HepG2 (cell line): Measurements from ENCODE around the gene OR4C6. TPM values are rescaled to one million over a fixed set of nuclear protein-coding genes. Genes with fewer than 3 reads are reported as not detected.

Experiments used
- ATAC-seq: fragments of 200-7000 bp; cut with Tn5 transposase; 3 replicates; pipeline ENCODE4 v1.9.1; 2020; ENCODE audit warnings: mild to moderate bottlenecking, moderate library complexity
- BruUV-seq: library from RNA; stranded (reverse); fragments of 400-500 nt; replicated peaks from 2 replicates; lab custom pipeline; 2021; lab: Mats Ljungman, UMichigan
- CTCF ChIA-PET: fragments of 300-600 bp; formaldehyde crosslinking; extraction: SDS; loops from one replicate; lab custom pipeline; 2021; ENCODE audit warnings: low total read pairs, inconsistent platforms, low intra/inter-chr PET ratio; lab: Yijun Ruan, JAX
- POLR2A ChIA-PET: fragments of 350-600 bp; sonication (Branson Sonifier 250); formaldehyde crosslinking; loops from one replicate; lab custom pipeline; 2020; ENCODE audit warnings: antibody characterized with exemption, inconsistent platforms; lab: Yijun Ruan, JAX
- DNase-seq: peaks from one replicate; pipeline ENCODE4 v3.0.0-alpha.2; 2015; ENCODE audit warnings: low spot score
- FAIRE-seq: peaks from 3 replicates; lab custom pipeline; 2011; peaks lifted over from hg19 to GRCh38; lab: Jason Lieb, UNC
- H2AFZ ChIP-seq: one replicate; pipeline ENCODE4 v1.6.1; 2011; ENCODE audit warnings: low read length, inconsistent platforms
- H3K27ac ChIP-seq: fragments of 300-600 bp; 3 replicates; pipeline ENCODE4 v1.8.0; 2011; ENCODE audit warnings: mixed run types, mild to moderate bottlenecking, mixed read lengths, low read length, inconsistent platforms; ENCODE audit not compliant: insufficient read depth; ENCODE audit errors: extremely low read length
- H3K27me3 ChIP-seq, 2 experiments: fragments of 200-600 bp in 1 of 2; 2 replicates in 1 of 2; 3 replicates in 1 of 2; pipeline versions ENCODE4 v1.6.0 to v1.8.0; 2011; ENCODE audit warnings: low read length in 2 of 2, mild to moderate bottlenecking in 2 of 2, moderate library complexity in 2 of 2, inconsistent platforms in 1 of 2; ENCODE audit not compliant: insufficient read depth in 2 of 2, control insufficient read depth in 1 of 2
- H3K36me3 ChIP-seq, 2 experiments: fragments of 200-600 bp in 1 of 2; replicated peaks in 1 of 2; 2 replicates in 1 of 2; 3 replicates in 1 of 2; pipeline versions ENCODE4 v1.5.1 to v1.8.0; 2011; ENCODE audit warnings: low read length in 2 of 2, inconsistent platforms in 1 of 2; ENCODE audit not compliant: insufficient read depth in 2 of 2, control insufficient read depth in 1 of 2
- H3K4me1 ChIP-seq: 2 replicates; pipeline ENCODE4 v1.5.1; 2012; ENCODE audit warnings: low read length, inconsistent platforms; ENCODE audit not compliant: insufficient read depth
- H3K4me2 ChIP-seq: 2 replicates; pipeline ENCODE4 v1.6.0; 2011; ENCODE audit warnings: low read depth, low read length, inconsistent platforms
- H3K4me3 ChIP-seq, 3 experiments: fragments of 200-600 bp in 1 of 3; sonication (generic), shearing (Covaris generic) in 1 of 3; replicated peaks in 1 of 3; 2 replicates each; pipeline ENCODE4 v1.5.1; 2011 to 2016; ENCODE audit warnings: low read length in 3 of 3, inconsistent platforms in 2 of 3, low read depth in 2 of 3, mild to moderate bottlenecking in 2 of 3, control low read depth in 1 of 3, mixed read lengths in 1 of 3; ENCODE audit not compliant: insufficient read depth in 1 of 3
- H3K79me2 ChIP-seq: one replicate; pipeline ENCODE4 v1.6.1; 2011; ENCODE audit warnings: low read length, inconsistent platforms; ENCODE audit not compliant: insufficient read depth
- H3K9ac ChIP-seq: 2 replicates; pipeline ENCODE4 v1.6.0; 2011; ENCODE audit warnings: mild to moderate bottlenecking, low read depth, low read length, inconsistent platforms; ENCODE audit not compliant: insufficient read depth
- H3K9me3 ChIP-seq: 2 replicates; pipeline ENCODE4 v1.5.1; 2012; ENCODE audit warnings: mild to moderate bottlenecking, low read length
- H4K20me1 ChIP-seq: 2 replicates; pipeline ENCODE4 v1.6.0; 2011; ENCODE audit warnings: inconsistent platforms, mild to moderate bottlenecking, low read length, moderate library complexity; ENCODE audit not compliant: insufficient read depth
- BHLHE40 ChIP-seq: IDR thresholded peaks from 2 replicates; pipeline ENCODE4 v1.6.1; 2011; ENCODE audit warnings: low read length, improper control_type of control experiment
- CBX1 ChIP-seq: IDR thresholded peaks from one replicate; pipeline ENCODE4 v1.6.1; 2016; ENCODE audit warnings: antibody characterized with exemption, low read depth
- CEBPB ChIP-seq: IDR thresholded peaks from 2 replicates; pipeline ENCODE4 v1.6.1; 2011; ENCODE audit warnings: low read depth, low read length, improper control_type of control experiment, borderline replicate concordance
- GTF3A ChIP-seq: sonication (generic); formaldehyde crosslinking; conservative IDR thresholded peaks from 2 replicates; pipeline ENCODE4 v1.4.0; 2020; ENCODE audit warnings: mild to moderate bottlenecking, missing genetic modification reagents
- HHEX ChIP-seq: IDR thresholded peaks from 2 replicates; pipeline ENCODE4 v1.6.1; 2016; ENCODE audit warnings: control low read depth
- REPIN1 ChIP-seq: sonication (generic); formaldehyde crosslinking; IDR thresholded peaks from 2 replicates; pipeline ENCODE4 v1.8.0; 2022; ENCODE audit warnings: missing genetic modification reagents, low read depth, mild to moderate bottlenecking, borderline replicate concordance
- SALL1 ChIP-seq: sonication (generic); formaldehyde crosslinking; IDR thresholded peaks from 2 replicates; pipeline ENCODE4 v1.8.0; 2022; ENCODE audit warnings: mild to moderate bottlenecking, missing genetic modification reagents
- ZNF343 ChIP-seq: sonication (generic); formaldehyde crosslinking; IDR thresholded peaks from 2 replicates; pipeline ENCODE4 v1.4.0; 2020; ENCODE audit warnings: mild to moderate bottlenecking, missing genetic modification reagents
- ZNF547 ChIP-seq: sonication (generic); formaldehyde crosslinking; IDR thresholded peaks from 2 replicates; pipeline ENCODE4 v1.5.1; 2020; ENCODE audit warnings: mild to moderate bottlenecking, missing genetic modification reagents
- ZNF552 ChIP-seq: sonication (generic); formaldehyde crosslinking; IDR thresholded peaks from 2 replicates; pipeline ENCODE4 v1.9.0; 2022; ENCODE audit warnings: missing genetic modification reagents, mild to moderate bottlenecking, borderline replicate concordance
- ZNF570 ChIP-seq: sonication (generic); formaldehyde crosslinking; IDR thresholded peaks from 2 replicates; pipeline ENCODE4 v1.4.0; 2020; ENCODE audit warnings: mild to moderate bottlenecking, missing genetic modification reagents, borderline replicate concordance
- WGBS: methylation state at CpG from one replicate; pipeline ENCODE4 v1.1.6; 2017; ENCODE audit warnings: low lambda C conversion rate; 5-methylcytosine and 5-hydroxymethylcytosine counted together
- in situ Hi-C: cut with HindIII; loops from 2 replicates; pipeline ENCODE4 v1.10.0; 2017; ENCODE audit warnings: low pct_unique_long_range_greater_than_20kb; ENCODE audit not compliant: extremely low pct_ligation_motif_present
- intact Hi-C: fragments of 100-400 bp; cut with micrococcal nuclease; formaldehyde crosslinking; loops from one replicate; pipeline ENCODE4 v1.10.0; 2022; ENCODE audit not compliant: unreplicated experiment
- polyA plus RNA-seq, 8 experiments: library from polyadenylated mRNA; depleted of rRNA in 3 of 8; stranded (reverse) in 7 of 8; unstranded in 1 of 8; fragments of >200 nt; fragmentation: Illumina TruSeq in 4 of 8; extraction: Trizol in 4 of 8; gene quantifications; 2 replicates each; pipeline versions ENCODE4 v1.2.1 to v1.2.3, GENCODE V29; 2011 to 2016; ENCODE audit warnings: low read depth in 4 of 8, missing spikeins in 1 of 8, mixed read lengths in 1 of 8; ENCODE audit not compliant: insufficient read depth in 1 of 8
- total RNA-seq, 5 experiments: library from RNA; depleted of rRNA; stranded (reverse); fragments of >200 nt; fragmentation: Illumina TruSeq; extraction: Trizol; gene quantifications; 2 replicates each; pipeline ENCODE4 v1.2.3, GENCODE V29; 2016; ENCODE audit warnings: low read depth in 1 of 5
- TF ChIP-seq, protein P1 (sequence below): sonication (generic); formaldehyde crosslinking; IDR thresholded peaks from 2 replicates; pipeline ENCODE4 v1.4.0; 2020; ENCODE audit warnings: missing genetic modification reagents

The OR4C6 gene
- total and polyA plus RNA-seq, 2 of the 13 experiments (the other 11 are each of a cell fraction or from before 2014, with no cell fraction given), result not detected

DNA sequence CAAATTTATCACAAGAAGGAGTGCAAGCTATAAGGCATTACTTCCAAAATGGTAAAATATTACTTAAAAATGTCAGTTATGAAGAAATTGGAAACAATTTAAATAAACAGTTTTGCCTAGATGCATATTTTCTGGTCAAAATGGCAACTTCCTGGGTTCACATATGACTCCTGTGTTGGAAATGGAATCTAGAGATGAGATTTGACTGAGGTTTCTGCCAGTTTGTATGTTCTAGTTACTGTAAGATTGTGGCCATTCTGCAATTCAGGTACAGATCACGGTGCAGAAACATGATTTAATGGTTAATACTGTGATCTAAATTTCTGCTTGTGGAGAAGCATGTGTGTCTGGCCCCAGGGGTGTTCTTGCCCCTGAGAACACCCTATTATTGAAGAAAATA, 3.4 kb upstream of the OR4C6 start (continued):
- TF ChIP-seq CBX1, result no peak
- no peak for TF ChIP-seq SALL1 (CRISPR knock-in tag)
- TF ChIP-seq REPIN1 (CRISPR knock-in tag), result no peak
- TF ChIP-seq, protein P1, sequence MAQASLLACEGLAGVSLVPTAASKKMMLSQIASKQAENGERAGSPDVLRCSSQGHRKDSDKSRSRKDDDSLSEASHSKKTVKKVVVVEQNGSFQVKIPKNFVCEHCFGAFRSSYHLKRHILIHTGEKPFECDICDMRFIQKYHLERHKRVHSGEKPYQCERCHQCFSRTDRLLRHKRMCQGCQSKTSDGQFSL, result no peak
- no peak for TF ChIP-seq GTF3A
- no peak for TF ChIP-seq BHLHE40
- TF ChIP-seq HHEX (CRISPR knock-in tag), result no peak
- TF ChIP-seq ZNF570 (CRISPR knock-in tag), result no peak
- no peak for TF ChIP-seq ZNF547 (CRISPR knock-in tag)

DNA sequence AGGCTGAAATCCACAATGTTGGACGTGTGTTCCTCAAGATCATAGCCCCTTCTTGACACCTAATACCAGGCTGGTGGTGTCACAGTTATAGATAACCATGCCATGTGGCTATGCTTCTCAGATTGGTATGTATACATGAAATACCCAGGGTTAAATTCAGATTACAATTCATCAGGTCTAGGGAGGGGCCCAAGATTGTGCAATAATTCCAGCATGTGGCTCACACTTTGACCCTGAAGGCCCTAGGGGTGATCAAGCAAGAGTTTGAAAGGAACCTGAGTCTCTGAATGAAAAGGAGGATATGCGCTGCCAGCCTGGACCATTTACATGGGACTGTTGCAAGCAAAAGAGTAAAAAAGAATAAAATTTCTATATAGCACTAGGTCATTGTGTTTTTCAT, 7.4 kb downstream of the OR4C6 start:
- BruUV-seq, result no TSS peak
- H3K9ac ChIP-seq, result no peak overlapping the region
- no peak overlapping the region for H3K27ac ChIP-seq
- no peak overlapping the region for H2AFZ ChIP-seq
- H3K4me2 ChIP-seq, result no peak overlapping the region
- in situ Hi-C loops (no loop called here), intact Hi-C loops (no loop called here)
- no peaks in the 10 kb centered on the region for H3K4me1 ChIP-seq
- H3K27me3 ChIP-seq, result no peaks in the 10 kb centered on the region
- ChIA-PET POLR2A (no interaction called here), CTCF (no interaction called here)
- H3K4me3 ChIP-seq, result no peak overlapping the region
- no peak for DNase-seq
- no peak for ATAC-seq
- H3K36me3 ChIP-seq, result no peaks in the 10 kb centered on the region
- no peaks in the 10 kb centered on the region for H3K79me2 ChIP-seq
- FAIRE-seq, result no peak
- no peaks in the 10 kb centered on the region for H4K20me1 ChIP-seq
- H3K9me3 ChIP-seq, result peaks cover 26% of the 10 kb centered on the region
- TF ChIP-seq ZNF343 (CRISPR knock-in tag), result no peak
- no peak for TF ChIP-seq ZNF552 (CRISPR knock-in tag)
- peak; percentile 53; the same call in 1 of the 2 replicates for TF ChIP-seq CEBPB
- TF ChIP-seq, all 625 proteins: peak for 1
- WGBS, result 0% methylated on average over 2 of the region's 2 CpGs
